CD14-positive monocyte (primary cell): ENCODE data around the gene RAB1B. TPM values are rescaled to one million over a fixed set of nuclear protein-coding genes. Genes with fewer than 3 reads are reported as not detected.
A peak's percentile ranks its signal among the peaks of the same experiment; 100 is the strongest.

Experiments used
- DNase-seq, 3 donors: peaks; one replicate each; pipeline ENCODE4 v3.0.0-alpha.2; 2011 to 2022
- H2AFZ ChIP-seq: 2 replicates; pipeline ENCODE4 v1.6.0; 2012; ENCODE audit warnings: mild to moderate bottlenecking, low read depth, low read length, inconsistent platforms; ENCODE audit not compliant: insufficient read depth, poor library complexity, severe bottlenecking
- H3K27ac ChIP-seq, 2 donors: 1 replicate in 1 of 2; 2 replicates in 1 of 2; pipeline ENCODE4 v1.5.1; 2012 to 2013; ENCODE audit warnings: low read length in 2 of 2, control low read depth in 1 of 2, inconsistent platforms in 1 of 2, low read depth in 1 of 2, mild to moderate bottlenecking in 1 of 2
- H3K27me3 ChIP-seq, 2 donors: one replicate each; pipeline versions ENCODE4 v1.6.0 to v1.6.1; 2011 to 2013; ENCODE audit warnings: low read length in 2 of 2; ENCODE audit not compliant: control insufficient read depth in 2 of 2, insufficient read depth in 2 of 2
- H3K36me3 ChIP-seq, 2 donors: replicated peaks in 1 of 2; 1 replicate in 1 of 2; 2 replicates in 1 of 2; pipeline versions ENCODE4 v1.5.1 to v1.6.1; 2012 to 2013; ENCODE audit warnings: low read length in 2 of 2, control low read depth in 1 of 2, inconsistent platforms in 1 of 2, mild to moderate bottlenecking in 1 of 2; ENCODE audit not compliant: insufficient read depth in 2 of 2, control insufficient read depth in 1 of 2
- H3K4me1 ChIP-seq, 2 donors: 1 replicate in 1 of 2; 2 replicates in 1 of 2; pipeline versions ENCODE4 v1.5.1 to v1.6.1; 2012 to 2013; ENCODE audit warnings: low read length in 2 of 2, control low read depth in 1 of 2, inconsistent platforms in 1 of 2, mild to moderate bottlenecking in 1 of 2, moderate library complexity in 1 of 2; ENCODE audit not compliant: insufficient read depth in 2 of 2, control insufficient read depth in 1 of 2
- H3K4me2 ChIP-seq: replicated peaks from 2 replicates; pipeline ENCODE3; 2012; ENCODE audit warnings: low read length, moderate library complexity, mild to moderate bottlenecking; ENCODE audit not compliant: poor library complexity, severe bottlenecking; ENCODE audit errors: extremely low read depth
- H3K4me3 ChIP-seq, 3 experiments: fragments of 200-600 bp in 1 of 3; sonication (generic) in 1 of 3; replicated peaks in 1 of 3; 1 replicate in 2 of 3; 2 replicates in 1 of 3; pipeline ENCODE4 v1.5.1; 2011 to 2013; ENCODE audit warnings: low read length in 3 of 3, mild to moderate bottlenecking in 3 of 3, control low read depth in 2 of 3, low read depth in 2 of 3, inconsistent platforms in 1 of 3, moderate library complexity in 1 of 3
- H3K79me2 ChIP-seq: 2 replicates; pipeline ENCODE4 v1.6.0; 2012; ENCODE audit warnings: mild to moderate bottlenecking, control low read depth, inconsistent platforms, low read length, moderate library complexity; ENCODE audit not compliant: insufficient read depth
- H3K9ac ChIP-seq: 2 replicates; pipeline ENCODE4 v1.6.0; 2017; ENCODE audit warnings: low read length, mild to moderate bottlenecking; ENCODE audit not compliant: insufficient read depth, poor library complexity, severe bottlenecking
- H3K9me3 ChIP-seq, 2 donors: replicated peaks in 1 of 2; 1 replicate in 1 of 2; 2 replicates in 1 of 2; pipeline versions ENCODE4 v1.5.1 to v1.6.1; 2012 to 2013; ENCODE audit warnings: low read length in 2 of 2, control low read depth in 1 of 2; ENCODE audit not compliant: control insufficient read depth in 1 of 2, insufficient read depth in 1 of 2
- H4K20me1 ChIP-seq: 2 replicates; pipeline ENCODE4 v1.6.0; 2012; ENCODE audit warnings: mild to moderate bottlenecking, low read length, control low read depth, moderate library complexity; ENCODE audit not compliant: insufficient read depth
- H3K27ac Mint-ChIP-seq, 7 donors: one replicate each; pipeline ENCODE4 v1.8.0; 2020; ENCODE audit warnings: mild to moderate bottlenecking in 7 of 7, mixed read lengths in 7 of 7, moderate library complexity in 6 of 7, inconsistent platforms in 2 of 7
- H3K27me3 Mint-ChIP-seq, 3 donors: one replicate each; pipeline ENCODE4 v1.8.0; 2021 to 2022; ENCODE audit warnings: low read depth in 3 of 3, mild to moderate bottlenecking in 3 of 3, mixed read lengths in 3 of 3, moderate library complexity in 3 of 3, inconsistent platforms in 1 of 3
- H3K36me3 Mint-ChIP-seq, 2 donors: one replicate each; pipeline ENCODE4 v1.8.0; 2020; ENCODE audit warnings: mixed read lengths in 2 of 2, inconsistent platforms in 1 of 2, mild to moderate bottlenecking in 1 of 2
- H3K4me1 Mint-ChIP-seq: one replicate; pipeline ENCODE4 v1.8.0; 2020; ENCODE audit warnings: mild to moderate bottlenecking, mixed read lengths
- H3K4me3 Mint-ChIP-seq, 2 donors: one replicate each; pipeline ENCODE4 v1.8.0; 2020; ENCODE audit warnings: mild to moderate bottlenecking in 2 of 2, mixed read lengths in 2 of 2, moderate library complexity in 1 of 2
- H3K9me3 Mint-ChIP-seq, 7 donors: one replicate each; pipeline ENCODE4 v1.8.0; 2020 to 2022; ENCODE audit warnings: mixed read lengths in 7 of 7, mild to moderate bottlenecking in 6 of 7, moderate library complexity in 6 of 7, inconsistent platforms in 2 of 7
- CTCF ChIP-seq: fragments of 200-600 bp; IDR thresholded peaks from one replicate; pipeline ENCODE4 v1.8.0; 2022; ENCODE audit warnings: antibody characterized with exemption, mild to moderate bottlenecking
- WGBS: methylation state at CpG from one replicate; pipeline ENCODE4 v1.1.5; 2013; ENCODE audit warnings: missing lambda C conversion rate; ENCODE audit not compliant: insufficient coverage; 5-methylcytosine and 5-hydroxymethylcytosine counted together
- intact Hi-C, 2 donors: fragments of 100-400 bp; cut with micrococcal nuclease; formaldehyde crosslinking; loops; one replicate each; pipeline versions ENCODE4 v1.15.0 to v1.15.1; 2023
- polyA plus RNA-seq, 3 donors: library from polyadenylated mRNA; depleted of rRNA in 1 of 3; unstranded in 2 of 3; stranded (reverse) in 1 of 3; fragments of 300-500 nt in 2 of 3; fragments of >200 nt in 1 of 3; fragmentation: Illumina TruSeq in 2 of 3; gene quantifications; 1 replicate in 2 of 3; 2 replicates in 1 of 3; pipeline ENCODE4 v1.2.3, GENCODE V29; 2012 to 2021

The RAB1B gene
- polyA plus RNA-seq, 3 donors, result 17.9 to 90.5 (median 18.8) TPM

- H3K27me3 ChIP-seq, result no peaks in the 10 kb centered on the region
- H3K79me2 ChIP-seq, result peaks cover 34% of the 10 kb centered on the region
- H3K9ac ChIP-seq, result peak overlapping the region; percentile 48
- no peak for DNase-seq
- Mint-ChIP-seq H3K36me3 (peaks cover 12 to 13% of the 10 kb centered on the region in 2 donors), H3K4me1 (peaks cover 33% of the 10 kb centered on the region), H3K27ac (peak overlapping the region in 3 of 7 donors; percentile 50 to 80 (median 77)), H3K9me3 (no peaks in the 10 kb centered on the region), H3K27me3 (peaks cover 0 to 4% (median 3%) of the 10 kb centered on the region in 3 donors), H3K4me3 (peak overlapping the region; percentile 93 to 98)
- peak overlapping the region in 1 of 2 donors; percentile 23 for H3K27ac ChIP-seq
- peak overlapping the region; percentile 83 for H2AFZ ChIP-seq
- no peak for TF ChIP-seq CTCF
- peak overlapping the region; percentile 97 for H3K4me2 ChIP-seq
- WGBS, result 50% methylated on average over 1 of the region's 13 CpGs
- H4K20me1 ChIP-seq, result peaks cover 34% of the 10 kb centered on the region
- H3K36me3 ChIP-seq, result peaks cover 5 to 15% of the 10 kb centered on the region in 2 donors
- H3K4me3 ChIP-seq, result peak overlapping the region; percentile 63 to 99 (median 97)
- H3K4me1 ChIP-seq, result peaks cover 26 to 35% of the 10 kb centered on the region in 2 donors
- H3K9me3 ChIP-seq, result no peaks in the 10 kb centered on the region
- intact Hi-C loops, result no loop called here
Measured at GRCh38 chr11:66267039-66267378, 1.4 kb upstream of the RAB1B start.

- peaks cover 40% of the 10 kb centered on the region for H4K20me1 ChIP-seq
- peaks cover 0 to 4% (median 3%) of the 10 kb centered on the region in 3 donors for H3K27me3 Mint-ChIP-seq
- H3K4me1 Mint-ChIP-seq, result peaks cover 33% of the 10 kb centered on the region
- peak; percentile 57 to 76 (median 70) for DNase-seq
- H3K4me2 ChIP-seq, result peak overlapping the region; percentile 97
- peak overlapping the region; percentile 83 for H2AFZ ChIP-seq
- peaks cover 39% of the 10 kb centered on the region for H3K79me2 ChIP-seq
- peak overlapping the region; percentile 93 to 98 for H3K4me3 Mint-ChIP-seq
- H3K27ac ChIP-seq, result peak overlapping the region; percentile 82 to 85
- H3K27me3 ChIP-seq, result no peaks in the 10 kb centered on the region
- H3K36me3 ChIP-seq, result peaks cover 11 to 21% of the 10 kb centered on the region in 2 donors
- H3K9me3 ChIP-seq, result no peaks in the 10 kb centered on the region
- peak overlapping the region; percentile 63 to 99 (median 97) for H3K4me3 ChIP-seq
- peaks cover 16 to 19% of the 10 kb centered on the region in 2 donors for H3K36me3 Mint-ChIP-seq
- TF ChIP-seq CTCF, result no peak
- peak overlapping the region; percentile 48 for H3K9ac ChIP-seq
- intact Hi-C loops, result loop anchor here in 1 of 2 donors (2.0 kb wide), 1 partner anchor 21 kb away; the partner anchor contains the start of gene YIF1A
- 0% methylated on average over 41 of the region's 61 CpGs for WGBS
- no peaks in the 10 kb centered on the region for H3K9me3 Mint-ChIP-seq
- peaks cover 26 to 35% of the 10 kb centered on the region in 2 donors for H3K4me1 ChIP-seq
- peak overlapping the region; percentile 90 to 99 (median 96) for H3K27ac Mint-ChIP-seq
Measured at GRCh38 chr11:66267379-66268243, 828 bp upstream of the RAB1B start.
